GM12878 (cell line): Measurements from ENCODE around the gene GSTT4. TPM values are rescaled to one million over a fixed set of nuclear protein-coding genes. Genes with fewer than 3 reads are reported as not detected.

Experiments used
- ATAC-seq: fragments of 200-7000 bp; cut with Tn5 transposase; 3 replicates; pipeline ENCODE4 v1.9.1; 2020; ENCODE audit warnings: mild to moderate bottlenecking, moderate library complexity
- BruUV-seq: library from RNA; stranded (reverse); fragments of 400-500 nt; replicated peaks from 2 replicates; lab custom pipeline; 2021; lab: Mats Ljungman, UMichigan
- CTCF ChIA-PET: fragments of 300-600 bp; sonication (Branson Sonifier 250); formaldehyde crosslinking; extraction: SDS; loops from one replicate; lab custom pipeline; 2021; ENCODE audit warnings: inconsistent platforms; lab: Yijun Ruan, JAX
- POLR2A ChIA-PET: fragments of 350-600 bp; formaldehyde crosslinking; extraction: SDS; loops from one replicate; lab custom pipeline; 2021; ENCODE audit warnings: inconsistent platforms; lab: Charles Lee
- RAD21 ChIA-PET: fragments of 300-600 bp; sonication (Branson Sonifier 250); formaldehyde crosslinking; loops from one replicate; lab custom pipeline; 2023; ENCODE audit warnings: antibody characterized with exemption; ENCODE audit not compliant: unreplicated experiment; lab: Charles Lee
- SMC1A ChIA-PET: fragments of 300-600 bp; sonication (Branson Sonifier 250); formaldehyde crosslinking; loops from one replicate; lab custom pipeline; 2023; ENCODE audit not compliant: unreplicated experiment, uncharacterized antibody; lab: Charles Lee
- DNase-seq: peaks from one replicate; pipeline ENCODE4 v3.0.0-alpha.2; 2011; ENCODE audit warnings: low read depth, low spot score
- FAIRE-seq: peaks from 3 replicates; lab custom pipeline; 2011; peaks lifted over from hg19 to GRCh38; lab: Jason Lieb, UNC
- H2AFZ ChIP-seq: 2 replicates; pipeline ENCODE4 v1.6.0; 2011; ENCODE audit warnings: low read depth, low read length, control low read depth; ENCODE audit not compliant: control insufficient read depth
- H3K27ac ChIP-seq: 2 replicates; pipeline ENCODE4 v1.5.1; 2011; ENCODE audit warnings: control low read depth; ENCODE audit not compliant: control insufficient read depth, insufficient read depth
- H3K27me3 ChIP-seq, 2 experiments: replicated peaks in 1 of 2; 2 replicates each; pipeline versions ENCODE4 v1.6.0 to v1.6.1; 2011; ENCODE audit warnings: low read length in 1 of 2; ENCODE audit not compliant: control insufficient read depth in 2 of 2, insufficient read depth in 2 of 2
- H3K36me3 ChIP-seq, 2 experiments: 2 replicates each; pipeline ENCODE4 v1.5.1; 2011; ENCODE audit warnings: low read length in 1 of 2; ENCODE audit not compliant: control insufficient read depth in 2 of 2, insufficient read depth in 2 of 2
- H3K4me1 ChIP-seq: 2 replicates; pipeline ENCODE4 v1.6.1; 2011; ENCODE audit warnings: mild to moderate bottlenecking, low read length, moderate library complexity, mixed read lengths; ENCODE audit not compliant: control insufficient read depth, insufficient read depth
- H3K4me2 ChIP-seq: 2 replicates; pipeline ENCODE4 v1.6.0; 2011; ENCODE audit warnings: control low read depth; ENCODE audit not compliant: control insufficient read depth, insufficient read depth
- H3K4me3 ChIP-seq: fragments of 200-600 bp; sonication (generic); 2 replicates; pipeline ENCODE4 v1.5.1; 2016
- H3K79me2 ChIP-seq: 2 replicates; pipeline ENCODE4 v1.6.0; 2011; ENCODE audit warnings: low read length; ENCODE audit not compliant: control insufficient read depth, insufficient read depth
- H3K9ac ChIP-seq: 2 replicates; pipeline ENCODE4 v1.8.0; 2011; ENCODE audit warnings: low read length, control low read depth, mixed read lengths; ENCODE audit not compliant: control insufficient read depth, insufficient read depth
- H3K9me3 ChIP-seq: replicated peaks from 3 replicates; pipeline ENCODE4 v1.5.1; 2011; ENCODE audit warnings: mild to moderate bottlenecking, low read length; ENCODE audit not compliant: control insufficient read depth, insufficient read depth
- H4K20me1 ChIP-seq: 2 replicates; pipeline ENCODE4 v1.6.0; 2011; ENCODE audit not compliant: control insufficient read depth, insufficient read depth
- ATF7 ChIP-seq: fragments of 450-650 bp; IDR thresholded peaks from 2 replicates; pipeline ENCODE4 v1.6.1; 2016; ENCODE audit warnings: low read depth, mild to moderate bottlenecking
- BCLAF1 ChIP-seq: fragments of 450-650 bp; IDR thresholded peaks from 2 replicates; pipeline ENCODE4 v1.6.1; 2017; ENCODE audit warnings: antibody characterized with exemption, mild to moderate bottlenecking, moderate library complexity
- CREB1 ChIP-seq: IDR thresholded peaks from 2 replicates; pipeline ENCODE4 v1.6.1; 2012; ENCODE audit warnings: low read depth, mild to moderate bottlenecking, inconsistent platforms
- MLLT1 ChIP-seq: fragments of 450-650 bp; IDR thresholded peaks from 2 replicates; pipeline ENCODE4 v1.6.1; 2016; ENCODE audit warnings: mild to moderate bottlenecking
- WGBS: methylation state at CpG from one replicate; pipeline ENCODE4 v1.1.6; 2016; ENCODE audit warnings: low lambda C conversion rate; ENCODE audit not compliant: insufficient replicate concordance, insufficient coverage; ENCODE audit errors: missing lambda C conversion rate; 5-methylcytosine and 5-hydroxymethylcytosine counted together
- in situ Hi-C: fragments of 300-500 bp; cut with MboI; formaldehyde crosslinking; loops from 9 replicates; pipeline ENCODE4 v1.14.3; 2018; ENCODE audit warnings: mixed read lengths
- intact Hi-C: fragments of 100-400 bp; cut with micrococcal nuclease; formaldehyde crosslinking; loops from one replicate; pipeline ENCODE4 v1.14.2; 2022; ENCODE audit not compliant: unreplicated experiment
- polyA plus RNA-seq, 11 experiments: library from polyadenylated mRNA; depleted of rRNA in 4 of 11; unstranded in 6 of 11; stranded (reverse) in 5 of 11; fragments of >200 nt; fragmentation: Nextera tagmentation in 4 of 11; fragmentation: Illumina TruSeq in 1 of 11; extraction: Ambion mirVana in 4 of 11; extraction: Trizol in 1 of 11; gene quantifications; 1 replicate in 1 of 11; 2 replicates in 10 of 11; pipeline versions ENCODE4 v1.2.1 to v1.2.3, GENCODE V29; 2011 to 2016; ENCODE audit warnings: inconsistent platforms in 2 of 11, missing spikeins in 2 of 11, low read depth in 1 of 11
- total RNA-seq, 4 experiments: library from RNA; depleted of rRNA in 3 of 4; stranded (reverse); fragments of >200 nt in 3 of 4; fragmentation: Illumina TruSeq in 1 of 4; extraction: Trizol in 1 of 4; gene quantifications; 2 replicates each; pipeline versions ENCODE4 v1.2.1 to v1.2.3, GENCODE V29; 2013 to 2021

The GSTT4 gene
- total and polyA plus RNA-seq, 10 of the 15 experiments (the other 5 are each of a cell fraction or from before 2014, with no cell fraction given) = not detected

GRCh38 chr22:24006207-24006913, 1.1 kb upstream of the GSTT4 start:
- in situ Hi-C loops (loop anchor here (5.0 kb wide), 1 partner anchor 69 kb away; no protein-coding TSS in a partner anchor), intact Hi-C loops (loop anchor here (10.0 kb wide), 1 partner anchor 62 kb away; no protein-coding TSS in a partner anchor)
- POLR2A ChIA-PET = interaction anchor here (1.0 kb wide), 1 partner anchor 39 kb away, joined by 3 read pairs; no protein-coding TSS in a partner anchor
- Histone ChIP-seq H4K20me1 (no peaks in the 10 kb centered on the region), H3K4me1 (no peaks in the 10 kb centered on the region), H3K27ac (no peak overlapping the region), H3K9me3 (no peaks in the 10 kb centered on the region), H3K36me3 (no peaks in the 10 kb centered on the region), H3K4me3 (no peak overlapping the region), H3K9ac (no peak overlapping the region), H3K27me3 (no peaks in the 10 kb centered on the region), H3K79me2 (peaks cover 3% of the 10 kb centered on the region), H3K4me2 (no peak overlapping the region), H2AFZ (no peak overlapping the region)
- no TSS peak for BruUV-seq
- SMC1A ChIA-PET = no interaction called here
- CTCF ChIA-PET = interaction anchor here (1.0 kb wide), 1 partner anchor 151 kb away, joined by 3 read pairs; no protein-coding TSS in a partner anchor
- 52% methylated on average over 10 of the region's 10 CpGs for WGBS
- RAD21 ChIA-PET = no interaction called here
- no peak for DNase-seq
- TF ChIP-seq BCLAF1 (no peak), MLLT1 (peak; percentile 58; the same call in 1 of the 2 replicates), ATF7 (no peak), CREB1 (no peak)
- ATAC-seq = no peak
- FAIRE-seq = no peak
